ENCODE results near the gene KIRREL3. TPM values are rescaled to one million over a fixed set of nuclear protein-coding genes. Genes with fewer than 3 reads are reported as not detected.

The KIRREL3 gene
- total RNA-seq, 1 experiment from 2014 or later = 2.2 TPM

DNA sequence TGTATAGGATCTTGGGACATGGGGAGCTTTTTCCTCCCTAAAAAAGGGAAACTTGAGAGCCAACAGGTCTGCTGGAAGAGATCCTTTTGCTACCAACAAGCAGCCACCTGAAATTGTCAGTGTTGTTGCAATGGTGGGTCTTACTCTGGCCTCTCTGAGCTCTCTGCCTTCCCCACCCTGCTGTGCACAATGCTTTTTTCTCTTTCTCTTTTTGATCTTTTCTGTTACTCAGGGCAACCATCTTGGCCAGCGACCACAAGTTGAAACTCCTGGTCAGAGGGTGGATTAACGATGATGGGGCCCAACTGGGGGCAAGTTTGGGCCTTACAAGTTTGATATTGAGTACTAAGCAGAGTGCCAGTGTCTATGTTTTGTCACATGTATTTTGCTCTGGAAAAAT, 155.8 kb downstream of the KIRREL3 start:
- Histone ChIP-seq H3K4me3 (no peak overlapping the region), H3K36me3 (ENCODE audit: low read depth) (no peaks in the 10 kb centered on the region), H3K9me2 (ENCODE audit: insufficient read depth) (no peaks in the 10 kb centered on the region), H3K79me2 (ENCODE audit: low read depth) (no peaks in the 10 kb centered on the region), H4K20me1 (ENCODE audit: insufficient read depth) (no peaks in the 10 kb centered on the region), H3K4me2 (no peak overlapping the region), H3F3A (ENCODE audit: insufficient read depth, low read depth) (no peaks in the 10 kb centered on the region), H3K9me3 (ENCODE audit: insufficient read depth, low read depth) (no peaks in the 10 kb centered on the region), H2AFZ (no peak overlapping the region), H3K27ac (no peak overlapping the region), H3K27me3 (ENCODE audit: insufficient read depth, low read depth) (peaks cover 7% of the 10 kb centered on the region; the same call in 1 of the 2 replicates), H3K4me1 (replicated peaks; ENCODE audit: insufficient read depth) (no peaks in the 10 kb centered on the region)
- BruUV-seq (replicated peaks) = no TSS peak
- ChIA-PET POLR2A (ENCODE audit: unreplicated experiment) (no interaction called here), CTCF (no interaction called here)
- intact Hi-C loops (cut with micrococcal nuclease; ENCODE audit: unreplicated experiment) = no loop called here
- TF ChIP-seq EZH2 (IDR thresholded peaks at IDR 0.05; ENCODE audit: low read depth) = no peak
- TF ChIP-seq, protein P1, sequence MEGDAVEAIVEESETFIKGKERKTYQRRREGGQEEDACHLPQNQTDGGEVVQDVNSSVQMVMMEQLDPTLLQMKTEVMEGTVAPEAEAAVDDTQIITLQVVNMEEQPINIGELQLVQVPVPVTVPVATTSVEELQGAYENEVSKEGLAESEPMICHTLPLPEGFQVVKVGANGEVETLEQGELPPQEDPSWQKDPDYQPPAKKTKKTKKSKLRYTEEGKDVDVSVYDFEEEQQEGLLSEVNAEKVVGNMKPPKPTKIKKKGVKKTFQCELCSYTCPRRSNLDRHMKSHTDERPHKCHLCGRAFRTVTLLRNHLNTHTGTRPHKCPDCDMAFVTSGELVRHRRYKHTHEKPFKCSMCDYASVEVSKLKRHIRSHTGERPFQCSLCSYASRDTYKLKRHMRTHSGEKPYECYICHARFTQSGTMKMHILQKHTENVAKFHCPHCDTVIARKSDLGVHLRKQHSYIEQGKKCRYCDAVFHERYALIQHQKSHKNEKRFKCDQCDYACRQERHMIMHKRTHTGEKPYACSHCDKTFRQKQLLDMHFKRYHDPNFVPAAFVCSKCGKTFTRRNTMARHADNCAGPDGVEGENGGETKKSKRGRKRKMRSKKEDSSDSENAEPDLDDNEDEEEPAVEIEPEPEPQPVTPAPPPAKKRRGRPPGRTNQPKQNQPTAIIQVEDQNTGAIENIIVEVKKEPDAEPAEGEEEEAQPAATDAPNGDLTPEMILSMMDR (conservative IDR thresholded peaks at IDR 0.05) = no peak
- no peak for DNase-seq

DNA sequence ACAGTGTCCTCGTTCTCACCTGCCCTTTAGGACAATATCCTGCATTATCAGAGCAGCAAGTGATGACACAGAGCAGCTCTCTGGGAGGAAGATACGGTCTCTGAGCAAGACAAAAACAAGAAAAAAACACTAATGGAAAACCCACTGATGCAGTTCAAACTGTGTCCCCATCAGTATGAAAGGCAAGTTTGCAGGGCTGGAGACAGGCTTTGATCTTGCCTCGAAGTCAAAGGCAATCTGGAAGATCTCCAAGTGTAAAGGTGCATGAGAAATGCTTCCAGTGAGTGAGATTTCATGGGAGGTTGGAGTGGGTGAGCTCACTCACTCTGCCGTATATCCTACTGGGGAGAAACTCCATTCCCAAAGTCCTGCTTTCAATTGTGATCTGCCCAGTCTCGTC, 157.5 kb downstream of the KIRREL3 start:
- BruUV-seq (replicated peaks) = no TSS peak
- intact Hi-C loops (cut with micrococcal nuclease; ENCODE audit: unreplicated experiment) = no loop called here
- H3K27ac ChIP-seq = no peak overlapping the region
- no peaks in the 10 kb centered on the region for H3K4me1 ChIP-seq (replicated peaks; ENCODE audit: insufficient read depth)
- H4K20me1 ChIP-seq (ENCODE audit: insufficient read depth) = no peaks in the 10 kb centered on the region
- no peak overlapping the region for H3K4me3 ChIP-seq
- no peak for TF ChIP-seq EZH2 (IDR thresholded peaks at IDR 0.05; ENCODE audit: low read depth)
- TF ChIP-seq, protein P1 (conservative IDR thresholded peaks at IDR 0.05) = no peak
- peaks cover 18% of the 10 kb centered on the region for H3K27me3 ChIP-seq (ENCODE audit: insufficient read depth, low read depth)
- H3K4me2 ChIP-seq = no peak overlapping the region
- no peaks in the 10 kb centered on the region for H3K9me2 ChIP-seq (ENCODE audit: insufficient read depth)
- H2AFZ ChIP-seq = no peak overlapping the region
- H3K36me3 ChIP-seq (ENCODE audit: low read depth) = no peaks in the 10 kb centered on the region
- no peaks in the 10 kb centered on the region for H3K79me2 ChIP-seq (ENCODE audit: low read depth)
- no peaks in the 10 kb centered on the region for H3K9me3 ChIP-seq (ENCODE audit: insufficient read depth, low read depth)
- no peak for DNase-seq
- CTCF ChIA-PET = no interaction called here
- POLR2A ChIA-PET (ENCODE audit: unreplicated experiment) = no interaction called here
- H3F3A ChIP-seq (ENCODE audit: insufficient read depth, low read depth) = no peaks in the 10 kb centered on the region

DNA sequence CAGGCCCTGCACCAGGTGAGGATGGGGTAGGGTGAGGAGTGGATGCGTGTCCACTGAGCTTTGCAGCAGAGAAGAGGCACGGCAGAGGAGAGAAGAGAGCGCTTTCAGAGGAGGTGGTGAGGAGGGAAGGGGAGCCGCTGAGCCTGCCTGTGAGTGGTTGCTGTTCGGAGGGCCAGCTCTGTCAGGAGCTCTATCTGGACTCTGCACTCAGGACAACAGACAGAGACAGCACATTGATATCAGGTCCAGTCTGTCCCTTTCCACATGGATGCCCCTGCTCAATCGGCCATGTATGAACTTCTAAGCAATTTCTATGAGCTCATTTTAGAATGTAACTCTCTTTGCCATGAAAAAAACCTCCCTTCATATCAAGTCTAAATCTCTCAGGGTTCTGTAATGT, 158.6 kb downstream of the KIRREL3 start:
- Histone ChIP-seq H3K4me2 (no peak overlapping the region), H3K27ac (no peak overlapping the region), H3K27me3 (ENCODE audit: insufficient read depth, low read depth) (peaks cover 18% of the 10 kb centered on the region), H3K9me3 (ENCODE audit: insufficient read depth, low read depth) (no peaks in the 10 kb centered on the region), H3K79me2 (ENCODE audit: low read depth) (no peaks in the 10 kb centered on the region), H3K9me2 (ENCODE audit: insufficient read depth) (no peaks in the 10 kb centered on the region), H3F3A (ENCODE audit: insufficient read depth, low read depth) (no peaks in the 10 kb centered on the region), H3K4me3 (no peak overlapping the region), H4K20me1 (ENCODE audit: insufficient read depth) (no peaks in the 10 kb centered on the region), H3K36me3 (ENCODE audit: low read depth) (no peaks in the 10 kb centered on the region), H2AFZ (no peak overlapping the region), H3K4me1 (replicated peaks; ENCODE audit: insufficient read depth) (no peaks in the 10 kb centered on the region)
- ChIA-PET POLR2A (ENCODE audit: unreplicated experiment) (interaction anchor here (0.6 kb wide), 1 partner anchor 10 kb away, joined by 4 read pairs; no protein-coding TSS in a partner anchor), CTCF (no interaction called here)
- DNase-seq = no peak
- intact Hi-C loops (cut with micrococcal nuclease; ENCODE audit: unreplicated experiment) = no loop called here
- BruUV-seq (replicated peaks) = no TSS peak
- TF ChIP-seq, protein P1 (conservative IDR thresholded peaks at IDR 0.05) = no peak
- TF ChIP-seq EZH2 (IDR thresholded peaks at IDR 0.05; ENCODE audit: low read depth) = no peak
